ENCODE data around the gene BICRA.
"Not testable (repeated sequence)": the region's sequence is repeated elsewhere in the genome, so short reads cannot be mapped to it uniquely, and the experiment has no call there.

The BICRA gene

DNA sequence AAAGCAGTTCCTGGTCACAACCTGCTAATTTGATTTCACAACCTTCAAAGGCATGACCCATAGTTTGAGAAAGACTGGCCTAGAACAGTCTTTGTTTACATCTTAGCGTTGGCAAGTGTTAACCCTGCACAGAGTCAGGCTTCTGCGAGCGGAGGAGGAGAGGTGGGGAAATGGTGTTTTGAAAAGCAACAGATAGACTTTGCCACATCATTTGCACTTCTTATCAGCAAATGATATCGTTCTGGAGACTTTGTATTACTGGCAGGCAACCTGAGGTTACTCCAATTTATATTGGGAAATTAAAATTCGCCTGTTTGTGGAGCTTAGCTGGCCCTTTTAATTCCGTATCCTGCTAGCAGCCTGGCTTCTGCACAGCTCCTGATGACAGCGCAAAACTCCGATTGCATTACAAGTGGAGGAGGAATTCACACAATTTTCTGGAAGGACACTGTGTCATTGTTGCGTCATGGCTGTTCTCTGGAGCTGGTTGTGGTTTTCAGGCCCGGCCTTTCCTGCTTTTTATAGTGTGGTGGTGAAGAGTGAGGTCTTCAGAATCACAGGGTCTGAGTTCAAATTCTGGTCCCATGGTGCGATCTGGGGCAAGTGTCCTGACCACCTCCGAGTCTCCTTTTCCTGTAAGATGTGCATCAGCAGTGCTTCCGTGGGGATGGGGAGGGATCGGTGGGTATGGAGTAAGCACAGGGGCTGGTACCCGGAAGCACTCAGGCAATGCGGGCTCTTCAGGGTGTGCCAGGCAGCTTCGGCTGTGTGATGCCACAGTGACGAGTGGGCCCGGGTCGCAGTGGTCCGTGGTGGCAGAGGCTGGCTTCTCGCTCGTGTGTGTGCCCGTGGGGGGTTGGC is 55.2 kb downstream of the BICRA start:
- DNase-seq (ENCODE audit: low spot score), result peak; percentile 65

DNA sequence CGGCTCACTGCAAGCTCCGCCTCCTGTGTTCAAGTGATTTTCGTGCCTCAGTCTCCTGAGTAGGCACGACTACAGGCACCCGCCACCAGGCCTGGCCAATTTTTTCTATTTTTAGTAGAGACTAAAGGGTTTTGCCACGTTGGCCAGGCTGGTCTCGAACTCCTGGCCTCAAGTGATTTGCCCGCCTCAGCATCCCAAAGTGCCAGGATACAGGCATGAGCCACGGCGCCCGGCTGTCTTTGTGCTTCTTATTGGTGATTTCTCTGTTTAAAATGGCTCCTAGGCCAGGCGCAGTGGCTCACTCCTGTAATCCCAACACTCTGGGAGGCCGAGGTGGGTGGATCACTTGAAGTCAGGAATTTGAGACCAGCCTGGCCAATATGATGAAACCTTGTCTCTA is 59.6 kb downstream of the BICRA start:
- DNase-seq (ENCODE audit: low spot score), result not testable (repeated sequence)

DNA sequence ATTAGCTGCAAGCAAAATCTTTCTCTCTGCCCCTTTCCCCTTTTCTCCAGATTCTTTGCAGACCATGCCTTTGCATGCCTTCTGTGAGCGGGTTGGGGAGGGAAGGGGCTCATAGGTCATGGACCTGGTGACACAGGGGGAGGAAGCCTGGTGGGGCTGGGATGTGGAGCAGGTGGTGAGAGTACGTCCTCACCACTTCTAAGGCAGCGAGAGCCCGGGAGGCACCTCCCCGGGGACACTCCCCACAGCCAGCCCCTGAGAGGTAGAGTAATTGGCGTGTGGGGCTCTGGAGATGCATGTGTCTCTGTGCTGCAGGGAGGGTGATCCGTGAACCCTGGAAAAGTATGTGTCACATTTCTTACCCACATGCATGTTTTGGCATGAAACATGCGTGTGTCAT is 61.8 kb downstream of the BICRA start:
- no peak for DNase-seq (ENCODE audit: low spot score)

DNA sequence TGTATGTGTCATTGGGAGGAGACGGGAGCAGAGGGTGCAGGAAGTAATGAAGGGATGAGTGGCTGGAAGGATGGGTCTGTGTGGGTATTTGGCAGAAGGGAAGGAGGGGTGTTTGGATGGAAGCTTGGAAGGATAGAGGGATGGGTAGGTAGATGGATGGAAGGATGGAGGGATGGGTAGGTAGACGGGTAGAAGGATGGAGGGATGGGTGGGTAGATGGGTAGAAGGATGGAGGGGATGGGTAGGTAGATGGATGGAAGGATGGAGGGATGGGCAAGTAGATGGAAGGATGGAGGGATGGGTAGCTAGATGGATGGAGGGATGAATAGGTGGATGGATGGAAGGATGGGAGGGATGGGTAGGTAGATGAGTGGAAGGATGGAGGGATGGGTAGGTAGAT is 62.6 kb downstream of the BICRA start:
- DNase-seq (ENCODE audit: low spot score), result no peak

DNA sequence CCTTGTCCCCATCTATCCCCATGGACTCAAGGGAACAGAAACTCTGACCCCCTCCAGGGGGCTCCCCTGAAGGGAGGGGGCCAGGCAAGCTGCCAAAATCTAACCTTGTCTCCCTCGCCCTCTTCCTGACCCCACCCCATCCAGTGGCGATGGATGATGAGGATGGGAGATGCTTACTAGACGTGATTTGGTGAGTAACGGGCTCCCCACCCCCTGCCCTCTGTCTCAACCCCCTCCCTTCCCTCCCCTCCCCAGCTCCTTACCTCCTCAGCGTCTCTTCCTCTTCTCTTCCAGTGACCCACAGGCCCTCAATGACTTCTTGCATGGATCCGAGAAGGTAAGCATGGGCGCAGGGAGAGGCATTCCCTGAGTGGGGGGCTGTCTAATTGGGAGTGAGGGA is 64.5 kb downstream of the BICRA start:
- no peak for DNase-seq (ENCODE audit: low spot score)

DNA sequence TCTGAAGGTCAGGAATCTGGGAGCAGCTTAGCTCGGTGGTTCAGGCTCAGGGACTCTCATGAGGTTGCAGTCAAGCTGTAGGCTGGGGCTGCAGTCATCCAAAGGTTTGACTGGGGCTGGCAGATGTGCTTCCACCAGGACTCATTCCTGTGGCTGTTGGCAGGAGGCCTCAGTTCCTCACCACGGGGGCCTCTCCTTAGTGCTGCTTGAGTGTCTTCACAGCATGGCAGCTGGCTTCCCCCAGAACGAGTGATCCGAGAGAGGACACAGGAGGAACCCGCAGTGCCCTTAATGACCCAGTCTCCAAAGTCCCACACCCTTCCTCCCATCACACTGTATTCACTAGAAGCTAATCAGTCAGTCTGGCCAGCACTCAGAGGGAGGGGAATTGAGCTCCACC is 65.6 kb downstream of the BICRA start:
- no peak for DNase-seq (ENCODE audit: low spot score)

DNA sequence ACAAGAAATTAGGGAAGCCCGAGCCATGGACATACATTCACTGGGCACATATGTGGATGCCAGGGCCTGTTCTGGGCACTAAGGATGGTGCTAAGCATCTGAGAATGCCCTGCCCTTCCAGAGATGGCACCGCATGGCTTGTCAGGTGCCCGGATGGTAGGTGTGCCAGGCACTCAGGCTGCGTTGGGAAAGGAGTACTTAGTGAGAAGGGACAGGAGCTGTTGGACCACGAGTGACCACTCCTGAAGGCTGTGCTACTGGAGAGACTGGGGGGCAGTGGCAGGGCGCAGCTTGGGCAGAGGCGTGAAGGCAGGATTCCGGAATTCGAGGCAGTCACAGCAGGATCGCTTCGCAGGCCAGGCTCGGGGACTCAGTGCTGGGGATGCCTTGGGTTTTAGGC is 66.3 kb downstream of the BICRA start:
- DNase-seq (ENCODE audit: low spot score), result no peak

DNA sequence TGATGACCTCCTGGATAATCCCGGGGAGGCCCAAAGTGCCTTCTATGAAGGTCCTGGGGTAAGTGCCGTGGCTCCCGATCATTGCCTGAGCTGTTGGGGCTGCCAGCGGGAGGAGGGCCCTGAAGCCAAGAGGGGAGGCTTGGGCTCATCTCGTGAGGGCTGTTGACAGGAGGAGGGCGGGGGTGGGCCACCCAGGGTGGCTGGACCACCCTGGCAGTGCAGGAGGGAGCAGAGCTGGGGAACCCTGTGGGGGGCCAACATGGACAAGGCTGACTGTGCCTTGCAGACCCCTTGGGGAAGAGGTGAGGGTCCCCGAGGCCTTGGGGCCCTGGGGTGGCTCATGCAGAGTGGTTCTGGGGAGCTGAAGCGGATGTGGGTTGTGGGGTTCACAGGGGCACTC is 66.9 kb downstream of the BICRA start:
- DNase-seq (ENCODE audit: low spot score), result no peak

DNA sequence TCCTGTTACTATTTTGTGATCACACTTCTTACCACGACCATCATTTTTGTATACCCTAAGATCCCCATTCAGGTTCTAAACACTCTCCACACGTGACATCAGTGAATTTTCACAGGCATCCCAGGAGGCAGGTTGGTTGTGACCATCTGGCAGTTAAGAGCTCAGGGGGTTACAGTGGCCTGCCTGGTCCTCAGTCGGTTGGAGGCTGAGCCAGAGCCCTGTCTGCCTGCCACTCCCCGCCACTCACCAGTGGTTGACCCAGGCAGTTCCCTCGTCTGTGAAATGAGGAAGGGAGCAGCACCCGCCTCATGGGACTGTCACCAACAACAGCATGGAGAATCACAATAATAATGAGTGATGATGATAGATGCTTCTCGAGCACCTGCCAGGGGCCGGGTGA is 67.9 kb downstream of the BICRA start:
- DNase-seq (ENCODE audit: low spot score), result no peak

DNA sequence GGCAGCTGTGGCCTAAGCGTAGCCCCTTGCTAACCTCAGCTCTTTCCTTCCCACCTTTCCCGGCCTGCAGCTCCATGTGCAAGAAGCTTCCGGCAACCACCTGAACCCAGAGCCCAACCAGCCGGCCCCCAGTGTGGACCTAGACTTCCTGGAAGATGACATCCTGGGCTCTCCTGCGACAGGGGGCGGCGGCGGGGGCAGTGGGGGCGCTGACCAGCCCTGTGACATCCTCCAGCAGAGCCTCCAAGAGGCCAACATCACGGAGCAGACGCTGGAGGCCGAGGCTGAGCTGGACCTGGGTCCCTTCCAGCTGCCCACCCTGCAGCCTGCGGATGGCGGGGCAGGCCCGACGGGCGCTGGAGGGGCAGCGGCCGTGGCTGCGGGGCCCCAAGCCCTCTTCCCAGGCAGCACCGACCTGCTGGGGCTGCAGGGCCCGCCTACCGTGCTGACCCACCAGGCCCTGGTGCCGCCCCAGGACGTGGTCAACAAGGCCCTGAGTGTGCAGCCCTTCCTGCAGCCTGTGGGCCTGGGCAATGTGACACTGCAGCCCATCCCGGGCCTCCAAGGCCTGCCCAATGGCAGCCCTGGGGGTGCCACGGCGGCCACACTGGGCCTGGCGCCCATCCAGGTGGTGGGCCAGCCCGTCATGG is 70.4 kb downstream of the BICRA start:
- DNase-seq (ENCODE audit: low spot score), result no peak

DNA sequence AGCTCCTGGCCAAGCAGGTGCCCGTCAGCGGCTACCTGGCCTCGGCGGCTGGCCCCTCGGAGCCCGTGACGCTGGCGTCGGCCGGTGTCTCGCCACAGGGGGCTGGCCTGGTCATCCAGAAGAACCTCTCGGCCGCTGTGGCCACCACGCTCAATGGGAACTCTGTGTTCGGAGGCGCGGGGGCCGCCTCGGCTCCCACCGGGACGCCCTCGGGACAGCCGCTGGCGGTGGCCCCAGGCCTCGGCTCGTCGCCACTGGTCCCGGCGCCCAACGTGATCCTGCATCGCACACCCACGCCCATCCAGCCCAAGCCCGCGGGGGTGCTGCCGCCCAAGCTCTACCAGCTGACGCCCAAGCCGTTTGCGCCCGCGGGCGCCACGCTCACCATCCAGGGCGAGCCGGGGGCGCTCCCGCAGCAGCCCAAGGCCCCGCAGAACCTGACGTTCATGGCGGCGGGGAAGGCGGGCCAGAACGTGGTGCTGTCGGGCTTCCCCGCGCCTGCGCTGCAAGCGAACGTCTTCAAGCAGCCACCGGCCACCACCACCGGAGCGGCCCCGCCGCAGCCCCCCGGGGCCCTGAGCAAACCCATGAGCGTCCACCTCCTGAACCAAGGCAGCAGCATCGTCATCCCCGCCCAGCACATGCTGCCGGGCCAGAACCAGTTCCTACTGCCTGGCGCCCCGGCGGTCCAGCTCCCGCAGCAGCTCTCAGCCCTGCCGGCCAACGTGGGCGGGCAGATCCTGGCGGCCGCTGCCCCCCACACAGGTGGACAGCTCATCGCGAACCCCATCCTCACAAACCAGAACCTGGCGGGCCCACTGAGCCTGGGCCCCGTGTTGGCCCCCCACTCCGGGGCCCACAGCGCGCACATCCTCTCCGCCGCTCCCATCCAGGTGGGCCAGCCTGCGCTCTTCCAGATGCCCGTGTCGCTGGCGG is 71.3 kb downstream of the BICRA start:
- DNase-seq (ENCODE audit: low spot score), result no peak

DNA sequence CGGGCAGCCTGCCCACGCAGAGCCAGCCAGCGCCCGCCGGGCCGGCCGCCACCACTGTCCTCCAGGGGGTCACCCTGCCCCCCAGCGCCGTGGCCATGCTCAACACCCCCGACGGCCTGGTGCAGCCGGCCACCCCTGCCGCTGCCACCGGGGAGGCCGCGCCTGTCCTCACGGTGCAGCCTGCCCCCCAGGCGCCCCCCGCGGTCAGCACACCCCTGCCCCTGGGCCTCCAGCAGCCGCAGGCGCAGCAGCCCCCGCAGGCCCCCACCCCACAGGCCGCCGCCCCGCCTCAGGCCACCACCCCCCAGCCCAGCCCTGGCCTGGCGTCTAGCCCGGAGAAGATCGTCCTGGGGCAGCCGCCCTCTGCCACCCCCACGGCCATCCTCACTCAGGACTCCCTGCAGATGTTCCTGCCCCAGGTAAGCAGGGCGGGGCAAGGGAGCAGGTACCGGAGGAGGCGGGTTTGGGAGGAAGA is 72.0 kb downstream of the BICRA start:
- DNase-seq (ENCODE audit: low spot score), result no peak

DNA sequence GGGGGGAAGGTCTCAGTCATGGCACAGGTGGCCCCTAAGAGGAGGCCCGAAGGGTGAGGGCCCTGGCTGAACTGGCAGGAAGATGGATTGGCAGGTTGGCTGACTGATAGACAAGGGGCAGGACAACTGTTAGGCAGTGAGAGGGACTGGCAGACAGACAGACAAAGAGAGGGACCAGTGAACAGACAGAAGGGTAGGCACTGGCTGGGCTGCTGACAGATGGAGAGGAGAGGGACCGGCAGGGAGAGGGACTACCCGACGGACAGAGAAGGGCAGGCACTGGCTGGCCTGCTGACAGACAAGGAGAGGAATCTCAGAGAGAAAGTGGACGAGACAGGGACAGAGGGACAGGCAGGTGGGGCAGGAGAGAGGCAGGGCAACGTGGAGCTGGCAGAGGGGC is 72.5 kb downstream of the BICRA start:
- no peak for DNase-seq (ENCODE audit: low spot score)

DNA sequence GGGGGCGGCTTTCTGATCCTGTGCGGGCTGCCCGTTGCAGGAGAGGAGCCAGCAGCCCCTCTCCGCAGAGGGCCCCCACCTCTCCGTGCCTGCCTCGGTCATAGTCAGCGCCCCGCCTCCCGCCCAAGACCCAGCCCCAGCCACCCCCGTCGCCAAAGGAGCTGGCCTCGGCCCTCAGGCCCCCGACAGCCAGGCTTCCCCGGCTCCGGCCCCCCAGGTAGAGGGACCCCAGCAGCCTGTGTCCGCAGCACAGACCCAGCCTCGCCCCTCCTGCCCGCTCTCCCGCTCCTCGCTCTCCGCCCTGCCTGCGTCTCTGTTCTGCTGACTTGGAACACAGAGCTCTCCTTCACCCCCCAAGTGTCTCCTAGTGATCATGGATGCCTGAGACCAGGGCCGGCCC is 73.0 kb downstream of the BICRA start:
- no peak for DNase-seq (ENCODE audit: low spot score)

DNA sequence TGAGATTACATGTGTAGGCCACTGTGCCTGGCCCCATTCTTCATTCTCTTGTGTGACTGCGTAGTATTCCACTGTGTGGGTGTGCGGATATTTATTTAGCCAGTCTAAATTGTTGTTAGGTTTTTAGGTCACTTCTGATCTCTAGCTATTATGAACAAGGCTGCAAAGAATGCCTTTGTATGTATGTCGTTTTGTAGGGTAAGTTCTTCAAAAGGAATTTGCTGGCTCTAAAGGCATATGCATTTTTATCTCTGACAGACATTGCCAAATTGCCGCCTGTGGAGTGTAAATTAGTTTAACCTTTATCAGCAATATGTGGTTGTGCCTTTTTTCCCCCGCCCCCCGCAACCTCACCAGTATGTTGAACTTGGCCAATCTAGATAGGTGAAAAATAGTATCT is 74.0 kb downstream of the BICRA start:
- no peak for DNase-seq (ENCODE audit: low spot score)

DNA sequence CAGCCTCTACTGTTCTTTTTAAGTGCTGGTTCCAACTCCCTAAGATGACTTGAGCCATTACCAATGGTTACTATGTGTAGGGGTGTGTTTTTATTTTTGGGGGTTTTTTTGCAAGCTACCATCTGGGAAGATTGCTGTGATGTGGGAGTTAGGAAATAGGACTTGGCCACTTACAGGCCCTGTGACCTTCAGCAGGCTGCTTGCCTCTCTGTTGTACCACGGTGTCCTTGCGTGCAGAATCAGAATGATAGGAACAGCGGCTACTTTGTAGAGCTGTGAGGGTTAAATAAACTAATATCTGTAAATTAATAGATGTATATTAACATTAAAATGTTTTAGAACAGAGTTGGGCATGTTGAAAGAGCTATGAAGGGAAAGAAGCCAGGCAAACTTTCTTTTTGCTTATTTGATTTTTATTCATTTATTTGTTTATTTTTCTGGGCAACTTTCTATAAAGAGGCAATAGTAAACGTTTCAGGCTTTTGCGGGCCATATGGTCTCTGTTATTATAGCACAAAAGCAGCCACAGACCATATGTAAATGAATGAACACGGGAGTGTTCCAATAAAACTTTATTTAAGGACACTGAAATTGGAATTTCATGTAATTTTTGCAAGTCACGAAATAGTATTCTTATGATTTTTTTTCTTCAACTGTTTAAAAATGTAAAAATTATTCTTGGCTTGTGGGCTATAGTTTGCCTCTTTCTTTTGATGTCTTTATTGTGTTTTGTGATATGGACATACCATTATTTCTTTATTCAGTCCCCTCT is 77.9 kb downstream of the BICRA start:
- DNase-seq (ENCODE audit: low spot score), result no peak

DNA sequence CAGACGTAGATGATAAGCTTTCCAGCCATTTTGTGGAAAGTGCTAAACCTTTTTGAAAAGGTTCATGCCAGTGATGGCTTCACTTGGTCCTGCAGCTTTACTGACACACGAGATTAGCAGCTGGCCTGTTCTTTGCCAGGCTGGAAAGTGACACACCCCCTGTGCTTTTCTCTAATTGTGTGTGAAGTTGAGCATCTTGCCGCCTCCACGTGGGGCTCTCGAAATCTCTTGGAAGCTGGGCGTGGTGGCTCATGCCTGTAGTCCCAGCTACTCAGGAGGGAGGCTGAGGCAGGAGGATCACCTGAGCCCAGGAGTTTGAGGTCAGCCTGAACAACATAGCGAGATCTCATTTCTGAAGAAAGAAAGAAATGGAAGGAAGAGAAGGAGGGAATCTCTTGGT is 79.0 kb downstream of the BICRA start:
- DNase-seq (ENCODE audit: low spot score), result no peak

DNA sequence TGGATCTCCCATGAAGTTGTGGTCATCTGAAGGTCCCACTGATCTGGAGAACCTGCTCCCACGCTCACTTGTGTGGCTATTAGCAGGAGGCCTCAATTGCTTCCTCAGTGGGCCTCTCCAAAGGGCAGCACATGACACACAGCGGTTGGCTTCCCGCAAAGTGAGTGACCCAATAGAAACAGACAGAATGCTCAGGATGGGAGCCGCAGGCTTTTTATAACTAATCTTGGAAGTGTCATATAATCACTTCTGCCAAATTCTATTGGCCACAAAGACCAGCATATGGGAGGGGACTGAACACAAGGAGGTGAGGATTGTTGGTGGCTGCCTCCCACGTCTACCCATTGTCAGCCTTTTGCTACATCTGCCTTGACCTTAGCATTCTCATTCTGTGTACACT is 82.2 kb downstream of the BICRA start:
- DNase-seq (ENCODE audit: low spot score), result no peak

DNA sequence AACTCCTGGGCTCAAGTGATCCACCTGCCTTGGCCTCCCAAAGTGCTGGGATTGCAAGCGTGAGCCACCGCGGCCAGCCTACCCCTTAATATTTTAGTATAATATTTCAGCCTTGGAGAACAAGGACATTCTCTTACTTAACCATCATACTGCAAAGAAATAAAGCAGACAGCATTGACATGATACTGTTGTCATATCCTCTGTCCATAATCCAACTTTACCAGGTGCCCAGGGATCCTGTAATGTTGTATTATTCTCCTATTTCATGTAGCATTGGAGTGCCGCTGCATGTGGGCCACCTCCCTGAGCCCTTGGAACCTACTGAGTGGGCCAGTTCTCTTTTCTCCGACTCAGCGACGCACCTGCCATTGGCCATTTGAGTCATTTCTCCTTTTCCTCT is 82.8 kb downstream of the BICRA start:
- DNase-seq (ENCODE audit: low spot score), result no peak

DNA sequence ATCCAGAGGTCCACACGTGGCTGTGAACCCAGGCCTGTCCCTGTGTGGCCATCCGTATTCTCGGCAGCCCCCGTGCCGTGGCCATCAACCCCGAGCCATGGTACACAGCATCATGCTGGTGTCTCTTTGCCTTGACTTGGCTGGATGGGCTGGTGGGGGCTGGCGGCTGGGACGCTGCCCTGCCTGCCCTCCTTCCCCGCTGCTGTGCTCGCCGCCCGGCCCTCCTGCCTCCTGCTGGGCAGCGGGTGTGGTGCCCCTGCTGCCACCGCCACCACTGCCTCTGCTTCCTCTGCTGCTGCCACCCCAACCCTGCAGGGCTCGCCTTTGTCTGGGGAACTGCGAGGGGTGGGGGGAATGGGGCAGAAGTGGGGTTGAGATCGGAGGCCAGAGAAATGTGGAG is 84.6 kb downstream of the BICRA start:
- no peak for DNase-seq (ENCODE audit: low spot score)

DNA sequence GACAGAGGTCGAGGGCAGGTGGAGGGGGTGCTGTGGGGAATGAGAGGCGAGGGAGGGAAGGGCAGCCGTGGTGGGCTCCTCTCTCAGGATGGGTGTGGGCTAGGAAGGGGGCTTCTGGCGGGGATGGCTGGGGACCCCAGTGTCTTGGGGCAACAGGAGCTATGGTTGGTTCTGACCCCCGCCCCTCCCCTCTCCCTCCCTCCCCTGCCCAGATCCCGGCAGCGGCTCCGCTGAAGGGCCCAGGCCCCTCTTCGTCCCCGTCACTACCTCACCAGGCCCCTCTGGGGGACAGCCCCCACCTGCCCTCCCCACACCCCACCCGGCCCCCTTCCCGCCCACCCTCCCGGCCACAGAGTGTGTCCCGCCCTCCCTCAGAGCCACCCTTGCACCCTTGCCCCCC is 85.0 kb downstream of the BICRA start:
- DNase-seq (ENCODE audit: low spot score), result no peak

All from HuH-7.5 (cell line).